Bone marrow (tissue), 2 donors: ENCODE data around the gene DNMT1.

Source experiments
- DNase-seq, 2 donors: peaks; one replicate each; lab custom pipeline; 2025; lab: John Stamatoyannopoulos, UW

Gene DNMT1

GRCh38 chr19:10113964-10114650, 80.6 kb downstream of the DNMT1 start:
- no peak for DNase-seq

GRCh38 chr19:10113592-10113963, 81.2 kb downstream of the DNMT1 start:
- no peak for DNase-seq

- DNase-seq: peak in 1 of 2 donors; percentile 13
Measured at GRCh38 chr19:10112895-10113591, 81.7 kb downstream of the DNMT1 start.

DNA sequence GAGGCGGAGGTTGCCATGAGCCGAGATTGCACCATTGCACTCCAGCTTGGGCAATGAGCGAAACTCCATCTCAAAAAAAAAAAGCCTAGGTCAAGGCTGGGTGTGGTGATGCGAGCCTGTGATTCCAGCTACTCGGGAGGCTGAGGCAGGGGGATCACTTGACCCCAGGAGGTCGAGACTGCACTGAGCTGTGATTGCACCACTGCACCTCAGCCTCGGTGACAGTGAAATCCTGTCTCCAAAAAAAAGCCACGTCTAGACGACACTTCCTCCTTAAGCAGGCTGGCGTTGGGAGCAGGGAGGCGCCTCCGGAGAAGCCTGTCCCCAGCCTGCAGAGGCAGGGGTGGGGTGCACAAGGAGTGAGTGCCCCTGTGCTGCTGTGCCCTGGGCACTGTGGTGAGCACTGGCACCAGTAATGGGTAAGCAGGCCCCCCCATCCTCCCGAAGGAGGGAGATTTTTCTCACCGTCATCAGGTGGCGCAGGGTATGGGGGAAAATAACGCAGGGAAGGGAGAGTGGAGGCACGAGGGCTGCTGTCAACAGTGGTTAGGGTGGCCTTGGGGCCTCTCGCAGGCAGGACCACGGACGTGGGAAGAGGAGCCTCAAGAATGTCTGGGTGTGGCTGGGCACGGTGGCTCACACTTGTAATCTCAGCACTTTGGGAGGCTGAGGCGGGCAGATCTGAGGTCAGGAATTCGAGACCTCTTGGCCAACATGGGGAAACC, 82.6 kb downstream of the DNMT1 start:
- peak in 1 of 2 donors; percentile 13 for DNase-seq

DNA sequence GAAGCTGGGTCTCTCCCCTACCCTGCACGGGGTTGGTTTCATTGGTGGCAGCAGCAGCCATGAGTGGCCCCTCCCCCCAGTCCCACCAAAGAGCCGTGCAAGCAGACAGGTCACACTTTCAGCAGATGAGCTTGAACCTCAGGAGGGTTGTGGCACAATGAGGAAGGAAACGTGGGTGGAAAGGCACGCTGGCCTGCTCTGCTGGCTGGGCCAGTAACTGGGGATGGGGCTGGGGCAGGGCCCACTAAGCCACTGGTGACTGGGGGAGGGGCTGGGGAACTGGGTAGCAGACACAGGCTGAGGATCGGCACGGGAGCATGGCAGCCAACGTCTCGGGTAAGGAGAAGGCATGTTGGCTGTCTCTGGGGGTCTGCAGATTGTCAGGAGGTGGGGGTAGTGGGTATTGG, 83.3 kb downstream of the DNMT1 start, which contains the start of gene P2RY11:
Gene P2RY11 (plus strand): TSS at position 289 of the 407 bp plus-strand sequence. CDS start 29 bp downstream, at position 318.
- peak in 1 of 2 donors; percentile 59 for DNase-seq

- no peak for DNase-seq
Measured at GRCh38 chr19:10110972-10111317, 83.8 kb downstream of the DNMT1 start.

GRCh38 chr19:10110076-10110971, 84.4 kb downstream of the DNMT1 start:
- no peak for DNase-seq

DNA sequence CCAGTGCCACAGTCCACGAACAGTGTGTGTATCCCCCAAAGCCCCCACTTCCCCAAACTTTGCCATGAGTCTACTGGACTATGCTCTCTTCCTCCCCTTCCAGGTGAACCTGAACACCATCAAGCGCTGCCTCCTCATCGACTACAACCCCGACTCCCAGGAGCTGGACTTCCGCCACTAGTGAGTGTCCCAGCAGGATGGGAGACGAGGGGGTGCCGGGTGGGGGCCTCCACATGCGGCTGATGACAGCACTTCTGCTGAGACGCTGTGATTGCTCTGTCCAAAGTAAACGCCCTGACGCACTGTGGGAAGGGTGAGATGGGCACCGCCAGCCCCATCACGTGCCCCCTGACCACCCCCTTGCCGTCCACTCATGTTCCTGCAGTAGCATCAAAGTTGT, 85.2 kb downstream of the DNMT1 start:
- no peak for DNase-seq

- DNase-seq: no peak
Measured at GRCh38 chr19:10107817-10108367, 86.9 kb downstream of the DNMT1 start.

GRCh38 chr19:10107254-10107653, 87.5 kb downstream of the DNMT1 start:
- DNase-seq: no peak

DNA sequence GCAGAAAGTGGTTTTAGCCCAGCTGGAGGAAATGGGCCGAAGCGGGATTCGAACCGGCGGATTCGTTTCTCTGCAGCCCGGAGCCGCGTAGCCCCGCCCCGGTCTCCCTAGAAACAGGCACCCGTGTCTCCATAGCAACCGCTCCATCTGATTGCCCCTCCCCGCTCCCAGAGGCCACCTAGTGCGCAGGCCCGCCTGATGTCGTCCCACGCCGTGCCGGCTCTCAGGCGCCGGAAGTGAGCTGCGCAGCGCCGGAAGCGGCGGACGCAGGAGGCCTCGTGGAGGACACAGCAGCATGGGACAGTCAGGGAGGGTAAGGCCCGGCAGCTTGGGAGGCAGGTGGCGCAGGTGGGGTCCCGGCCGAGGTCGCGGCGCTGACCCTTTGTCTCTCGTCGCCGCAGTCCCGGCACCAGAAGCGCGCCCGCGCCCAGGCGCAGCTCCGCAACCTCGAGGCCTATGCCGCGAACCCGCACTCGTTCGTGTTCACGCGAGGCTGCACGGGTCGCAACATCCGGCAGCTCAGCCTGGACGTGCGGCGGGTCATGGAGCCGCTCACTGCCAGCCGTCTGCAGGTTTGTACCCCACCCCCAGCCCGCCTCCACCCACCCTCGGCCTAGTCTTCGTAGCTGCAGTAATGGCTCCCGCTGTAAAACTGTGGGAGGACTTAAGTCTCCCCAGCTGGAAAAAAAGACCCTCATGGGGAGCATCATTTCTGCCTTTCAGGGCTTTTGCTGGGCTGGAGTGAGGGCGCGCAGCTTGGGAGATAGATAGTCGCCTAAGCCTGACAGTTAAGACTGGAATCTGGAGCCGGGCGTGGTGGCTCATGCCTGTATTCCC, 88.4 kb downstream of the DNMT1 start, which contains the start of gene PPAN:
Gene PPAN (plus strand): TSS at position 263 of the 837 bp plus-strand sequence. CDS start 33 bp downstream, at position 296.
- peak; percentile 84 to 95 for DNase-seq

DNA sequence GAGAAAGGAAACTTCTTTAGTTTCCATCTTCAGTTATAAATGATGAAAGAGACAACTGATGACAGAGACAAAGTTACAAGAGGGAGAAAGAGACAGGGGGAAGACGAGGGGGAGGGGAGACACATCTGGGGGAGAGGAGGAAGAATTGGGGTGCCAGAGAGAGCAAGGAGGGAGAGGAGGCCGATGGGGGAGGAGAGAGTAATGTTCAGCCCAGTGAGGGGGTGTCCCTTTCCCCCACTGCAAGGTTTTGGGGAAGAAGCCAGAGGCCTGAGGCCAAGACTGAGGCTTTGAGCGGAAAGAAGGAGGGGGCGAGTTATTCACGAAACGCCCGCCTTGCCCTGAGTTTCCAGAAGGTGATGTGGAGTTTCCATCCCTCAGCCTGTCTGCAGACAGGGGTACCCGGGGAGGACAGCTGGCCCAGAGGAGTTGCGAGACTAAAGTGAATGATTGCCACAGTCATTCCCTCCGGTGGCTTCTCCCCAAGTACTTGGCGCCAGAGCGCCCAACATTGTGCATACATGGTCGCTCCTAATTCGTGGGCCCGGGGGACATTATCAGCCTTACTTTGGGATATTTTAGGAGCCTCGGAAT, 89.1 kb downstream of the DNMT1 start:
- peak in 1 of 2 donors; percentile 77 for DNase-seq

GRCh38 chr19:10104665-10105508, 89.9 kb downstream of the DNMT1 start:
- peak in 1 of 2 donors; percentile 88 for DNase-seq

GRCh38 chr19:10104130-10104513, 90.6 kb downstream of the DNMT1 start:
- DNase-seq: no peak

GRCh38 chr19:10102787-10103236, 91.9 kb downstream of the DNMT1 start:
- no peak for DNase-seq

DNA sequence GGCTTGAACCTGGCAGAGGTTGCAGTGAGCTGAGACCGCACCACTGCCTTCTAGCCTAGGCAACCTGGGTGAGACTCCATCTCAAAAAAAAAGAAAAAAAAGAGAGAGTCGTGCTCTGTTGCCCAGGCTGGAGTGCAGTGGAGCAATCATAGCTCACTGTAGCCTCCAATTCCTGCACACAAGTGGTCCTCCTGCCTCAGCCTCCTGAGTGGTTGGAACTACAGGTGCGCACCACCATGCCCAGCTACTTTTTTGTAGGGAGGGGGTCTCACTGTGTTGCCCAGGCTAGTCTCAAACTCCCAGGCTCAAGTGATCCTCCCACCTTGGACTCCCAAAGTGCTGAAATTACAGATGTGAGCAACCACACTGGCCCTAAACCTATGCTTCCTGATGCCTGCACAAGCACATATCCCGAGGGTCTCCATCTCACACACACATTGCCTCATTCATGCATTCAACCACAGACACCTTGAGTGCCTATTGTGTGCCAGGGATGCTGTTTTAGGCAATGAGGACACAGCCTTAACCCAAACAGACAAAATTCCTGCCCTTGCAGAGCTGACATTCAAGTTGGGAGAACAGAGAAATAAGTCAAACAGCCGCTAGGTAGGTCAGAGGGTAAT, 94.5 kb downstream of the DNMT1 start:
- DNase-seq: no peak

DNA sequence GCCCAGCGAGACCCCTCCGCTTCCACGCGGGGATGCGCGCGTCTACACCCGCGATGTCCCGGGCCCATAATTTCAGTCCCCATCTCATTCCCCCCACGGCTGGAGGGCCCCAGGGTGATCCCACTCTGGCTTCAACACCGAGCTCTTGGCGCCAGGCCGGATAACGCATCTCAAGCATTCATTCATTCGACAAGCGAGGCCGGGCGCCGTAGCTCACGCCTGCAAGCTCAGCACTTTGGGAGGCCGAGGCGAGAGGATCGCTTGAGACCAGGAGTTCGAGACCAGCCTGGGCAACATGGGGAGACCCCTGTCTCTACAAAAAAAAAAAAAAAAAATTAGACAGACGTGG, 98.2 kb downstream of the DNMT1 start:
- no peak for DNase-seq

DNA sequence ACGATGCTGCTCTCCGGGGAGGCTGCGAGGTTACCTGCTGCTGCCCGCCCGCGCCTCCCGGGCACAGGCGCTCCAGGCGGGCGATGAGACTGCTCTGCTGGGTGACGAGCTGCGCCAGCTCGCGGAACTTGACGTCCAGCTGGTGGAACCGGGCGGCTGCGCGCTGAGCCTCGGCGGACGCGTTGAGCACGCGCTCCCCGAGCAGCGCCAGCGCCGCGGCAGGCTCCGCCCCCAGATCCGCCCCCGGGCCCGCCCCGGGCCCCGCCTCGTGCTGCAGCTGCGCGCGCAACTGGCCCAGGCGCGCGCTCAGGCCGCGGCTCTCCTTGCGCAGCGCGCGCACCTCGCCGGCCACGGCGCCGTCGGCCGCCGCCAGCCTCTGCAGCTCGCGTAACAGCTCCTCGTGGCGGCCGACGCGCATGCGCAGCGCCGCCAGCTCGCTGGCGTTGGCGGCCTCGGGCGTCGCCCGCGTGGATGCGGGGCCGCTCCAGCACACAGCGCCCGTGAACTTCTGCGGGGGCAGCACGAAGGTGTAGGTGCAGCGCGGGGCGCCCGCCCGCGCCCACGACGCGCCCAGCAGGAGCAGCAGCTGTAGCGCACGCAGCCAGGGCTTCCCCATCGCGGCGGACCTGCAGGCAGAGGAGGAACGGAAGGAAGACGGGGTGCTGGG, 98.7 kb downstream of the DNMT1 start:
- peak; percentile 45 to 74 for DNase-seq
